Mesodermal cell (in vitro differentiated cells): ENCODE measurements around the gene MEAF6.

ENCODE experiments used
- H3K27ac ChIP-seq: 2 replicates; pipeline ENCODE4 v1.7.0; 2013; ENCODE audit warnings: mild to moderate bottlenecking, low read depth, low read length, moderate library complexity; ENCODE audit not compliant: severe bottlenecking
- H3K36me3 ChIP-seq: 2 replicates; pipeline ENCODE4 v1.7.1; 2013; ENCODE audit warnings: mild to moderate bottlenecking, low read length, moderate library complexity; ENCODE audit not compliant: control insufficient read depth, insufficient read depth
- H3K4me1 ChIP-seq: one replicate; pipeline ENCODE4 v1.7.1; 2013; ENCODE audit warnings: mild to moderate bottlenecking, low read length; ENCODE audit not compliant: insufficient read depth, control insufficient read depth, poor library complexity, severe bottlenecking
- H3K4me3 ChIP-seq: 2 replicates; pipeline ENCODE4 v1.7.0; 2013; ENCODE audit warnings: low read length, control low read depth, mild to moderate bottlenecking; ENCODE audit not compliant: insufficient read depth, poor library complexity, severe bottlenecking; ENCODE audit errors: extremely low read depth
- H3K9me3 ChIP-seq: 2 replicates; pipeline ENCODE4 v1.7.1; 2013; ENCODE audit warnings: mild to moderate bottlenecking, low read length, moderate library complexity; ENCODE audit not compliant: control insufficient read depth
- WGBS, 2 experiments: methylation state at CpG; one replicate each; pipeline ENCODE4 v1.1.5; 2013; ENCODE audit warnings: missing lambda C conversion rate in 2 of 2; ENCODE audit not compliant: insufficient coverage in 2 of 2; 5-methylcytosine and 5-hydroxymethylcytosine counted together

The MEAF6 gene

GRCh38 chr1:37453647-37454046 lies 60.9 kb downstream of the MEAF6 start:
- no peaks in the 10 kb centered on the region for H3K36me3 ChIP-seq
- H3K27ac ChIP-seq = no peak overlapping the region
- H3K4me1 ChIP-seq = no peaks in the 10 kb centered on the region
- no peak overlapping the region for H3K4me3 ChIP-seq
- H3K9me3 ChIP-seq = no peaks in the 10 kb centered on the region
- WGBS, 2 experiments = 91 to 95% methylated on average over 4 to 5 of the region's 7 CpGs

- Histone ChIP-seq H3K27ac (no peak overlapping the region), H3K4me3 (no peak overlapping the region), H3K36me3 (no peaks in the 10 kb centered on the region), H3K9me3 (no peaks in the 10 kb centered on the region), H3K4me1 (no peaks in the 10 kb centered on the region)
- WGBS, 2 experiments = 40 to 63% methylated on average over 1 to 4 of the region's 6 CpGs
Observed at GRCh38 chr1:37452416-37452815, 62.1 kb downstream of the MEAF6 start.

GRCh38 chr1:37449936-37450335 lies 64.6 kb downstream of the MEAF6 start:
- no peak overlapping the region for H3K4me3 ChIP-seq
- H3K27ac ChIP-seq = no peak overlapping the region
- H3K36me3 ChIP-seq = no peaks in the 10 kb centered on the region
- no peaks in the 10 kb centered on the region for H3K4me1 ChIP-seq
- 38 to 63% methylated on average over 3 to 5 of the region's 5 CpGs for WGBS, 2 experiments
- no peaks in the 10 kb centered on the region for H3K9me3 ChIP-seq

DNA sequence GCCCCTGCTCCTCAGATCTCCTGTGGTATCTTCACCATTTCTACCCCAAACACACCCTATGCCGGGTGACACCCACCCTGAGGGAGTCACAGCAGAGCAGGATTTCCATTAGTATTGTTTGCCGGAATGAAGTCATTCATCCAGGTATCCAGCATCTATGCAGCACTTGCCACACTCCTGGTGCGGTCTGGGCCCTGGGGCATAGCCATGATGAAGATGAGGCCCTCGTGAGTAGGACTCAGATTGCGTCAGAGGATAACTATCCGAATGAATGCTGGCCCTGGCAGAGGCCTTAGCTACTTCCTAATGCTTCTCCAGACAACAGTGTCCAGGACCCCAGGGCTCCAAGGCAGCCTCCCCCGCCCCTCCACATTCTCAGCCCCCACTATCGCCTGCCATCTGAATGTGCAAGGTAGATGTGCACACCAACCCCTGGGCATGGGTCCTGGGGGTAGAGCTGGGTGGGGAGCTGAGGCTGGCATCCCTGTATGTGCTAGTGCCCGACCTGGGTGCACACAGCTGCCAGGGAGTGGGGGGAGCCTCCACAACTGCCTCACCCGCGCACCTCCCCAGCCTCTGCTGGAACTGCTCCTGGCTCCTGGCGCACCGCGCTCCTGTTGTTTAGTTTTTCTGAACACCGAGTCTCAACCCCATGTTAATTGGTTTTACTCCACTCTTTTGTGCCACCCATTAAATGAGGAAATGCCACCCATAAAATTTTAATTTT lies 65.7 kb downstream of the MEAF6 start:
- H3K4me1 ChIP-seq = no peaks in the 10 kb centered on the region
- WGBS, 2 experiments = 73 to 80% methylated on average over 11 to 12 of the region's 15 CpGs
- H3K9me3 ChIP-seq = no peaks in the 10 kb centered on the region
- H3K36me3 ChIP-seq = no peaks in the 10 kb centered on the region
- H3K27ac ChIP-seq = no peak overlapping the region
- H3K4me3 ChIP-seq = no peak overlapping the region

DNA sequence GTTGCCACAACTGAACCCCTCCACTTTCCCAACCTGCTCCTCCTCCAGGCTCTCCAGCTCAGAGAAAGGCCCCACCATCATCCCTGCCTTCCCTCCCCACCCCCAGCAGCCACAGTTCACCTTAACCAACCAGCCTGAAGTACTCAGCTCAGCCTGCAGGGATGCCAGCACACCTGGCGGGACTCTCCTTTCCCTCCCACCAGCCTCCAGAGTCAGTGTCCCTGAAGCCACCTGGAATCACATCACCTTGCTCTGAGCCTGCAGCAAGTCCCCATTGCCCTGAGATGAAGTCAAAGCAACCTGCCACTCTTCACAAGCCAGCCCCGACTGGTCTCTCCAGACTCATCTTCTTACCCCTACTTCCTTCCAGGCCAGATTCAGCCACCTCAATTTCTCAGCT lies 66.4 kb downstream of the MEAF6 start:
- 53 to 63% methylated on average over 2 of the region's 2 CpGs for WGBS, 2 experiments
- H3K9me3 ChIP-seq = no peaks in the 10 kb centered on the region
- H3K36me3 ChIP-seq = no peaks in the 10 kb centered on the region
- no peak overlapping the region for H3K27ac ChIP-seq
- H3K4me1 ChIP-seq = no peaks in the 10 kb centered on the region
- H3K4me3 ChIP-seq = no peak overlapping the region

DNA sequence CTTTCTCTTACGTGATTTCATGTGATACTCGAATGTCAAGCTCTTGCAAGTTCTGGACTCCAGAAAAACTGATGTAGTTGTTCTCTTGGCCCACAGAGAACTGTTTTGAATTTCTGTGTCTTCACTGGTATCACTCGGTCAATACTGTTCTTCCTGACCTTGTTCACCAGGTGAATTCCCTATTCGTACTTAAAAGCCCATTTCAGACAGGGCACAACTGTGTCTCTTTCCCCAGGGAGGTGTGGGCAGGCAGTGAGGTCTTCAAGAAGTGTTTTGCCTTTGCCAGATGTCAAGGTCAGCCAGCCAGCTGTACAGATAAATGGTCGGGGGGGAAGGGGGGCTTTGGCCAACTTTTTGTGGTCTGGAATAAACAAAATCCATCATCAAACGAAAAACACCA lies 67.7 kb downstream of the MEAF6 start:
- WGBS, 2 experiments = 89 to 93% methylated on average over 3 to 4 of the region's 6 CpGs
- no peak overlapping the region for H3K27ac ChIP-seq
- no peaks in the 10 kb centered on the region for H3K4me1 ChIP-seq
- no peak overlapping the region for H3K4me3 ChIP-seq
- H3K9me3 ChIP-seq = no peaks in the 10 kb centered on the region
- H3K36me3 ChIP-seq = no peaks in the 10 kb centered on the region

- Histone ChIP-seq H3K27ac (no peak overlapping the region), H3K9me3 (no peaks in the 10 kb centered on the region), H3K4me3 (no peak overlapping the region), H3K4me1 (no peaks in the 10 kb centered on the region), H3K36me3 (no peaks in the 10 kb centered on the region)
- WGBS, 2 experiments = 72 to 100% methylated on average over 2 of the region's 2 CpGs
Observed at GRCh38 chr1:37442644-37443043, 71.9 kb downstream of the MEAF6 start.
